ENCODE measurements around the gene RAB35. TPM values are rescaled to one million over a fixed set of nuclear protein-coding genes. Genes with fewer than 3 reads are reported as not detected.

The RAB35 gene
- total RNA-seq, 2 experiments from 2014 or later = 78.5 to 84.0 TPM

DNA sequence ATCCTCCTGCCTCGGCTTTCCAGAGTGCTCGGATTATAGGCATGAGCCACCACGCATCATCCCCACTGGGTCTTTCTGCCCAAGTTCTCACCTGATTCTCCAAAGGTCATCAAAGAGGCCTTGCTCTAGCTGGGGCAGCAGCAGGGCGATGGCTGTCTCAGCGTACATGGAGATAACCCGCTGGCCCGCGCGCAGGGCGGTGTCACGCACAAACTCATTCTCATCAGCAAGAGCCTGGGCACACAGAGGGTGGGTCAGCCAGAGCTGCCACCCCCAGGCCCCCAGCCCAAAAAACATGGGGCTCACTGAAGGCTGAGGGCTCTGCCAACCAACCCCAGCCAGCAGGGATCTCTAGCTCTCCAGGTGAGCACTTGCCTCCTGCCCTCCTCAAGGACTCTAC, 27.7 kb upstream of the RAB35 start:
- H3K4me1 Mint-ChIP-seq = no peaks in the 10 kb centered on the region
- CTCF ChIA-PET = no interaction called here
- POLR2A ChIA-PET = no interaction called here
- H3K27ac Mint-ChIP-seq = no peak overlapping the region
- no peaks in the 10 kb centered on the region for H3K27me3 Mint-ChIP-seq
- H3K4me3 Mint-ChIP-seq = no peak overlapping the region
- DNase-seq = no peak
- H3K9me3 Mint-ChIP-seq = no peaks in the 10 kb centered on the region
- peaks cover 67% of the 10 kb centered on the region for H3K36me3 Mint-ChIP-seq (ENCODE audit: low read depth)

DNA sequence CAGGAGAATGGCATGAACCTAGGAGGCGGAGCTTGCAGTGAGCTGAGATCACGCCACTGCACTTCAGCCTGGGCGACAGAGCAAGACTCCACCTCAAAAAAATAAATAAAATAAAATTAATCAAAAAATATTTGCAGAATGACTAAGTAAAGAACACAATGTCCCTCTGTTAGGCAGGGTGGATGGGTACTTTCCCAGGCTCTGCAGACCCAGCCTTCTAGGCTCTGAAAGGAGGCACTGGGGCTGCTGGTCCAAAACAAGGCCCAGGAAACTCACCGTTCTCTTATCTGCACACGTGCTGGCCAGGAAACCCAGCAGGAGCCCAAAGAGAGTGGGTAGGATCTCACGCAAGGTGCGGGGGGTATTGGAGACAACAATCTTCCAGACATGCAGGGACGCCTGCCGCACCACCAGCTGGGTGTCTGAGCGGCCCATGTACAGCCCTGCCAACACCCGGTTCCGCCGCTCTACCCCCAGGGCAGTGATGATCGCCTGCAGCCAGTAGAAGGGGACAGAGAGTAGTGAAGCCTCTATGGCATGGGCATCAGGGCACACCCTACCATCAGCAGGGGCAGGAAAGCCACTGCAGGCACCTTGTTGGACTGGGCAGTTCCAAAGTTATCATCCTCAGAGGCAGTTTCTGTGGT, 25.8 kb upstream of the RAB35 start:
- ChIA-PET POLR2A (no interaction called here), CTCF (no interaction called here)
- Mint-ChIP-seq H3K36me3 (ENCODE audit: low read depth) (peaks cover 67% of the 10 kb centered on the region), H3K4me3 (no peak overlapping the region), H3K27me3 (no peaks in the 10 kb centered on the region), H3K27ac (no peak overlapping the region), H3K9me3 (no peaks in the 10 kb centered on the region), H3K4me1 (no peaks in the 10 kb centered on the region)
- DNase-seq = no peak

DNA sequence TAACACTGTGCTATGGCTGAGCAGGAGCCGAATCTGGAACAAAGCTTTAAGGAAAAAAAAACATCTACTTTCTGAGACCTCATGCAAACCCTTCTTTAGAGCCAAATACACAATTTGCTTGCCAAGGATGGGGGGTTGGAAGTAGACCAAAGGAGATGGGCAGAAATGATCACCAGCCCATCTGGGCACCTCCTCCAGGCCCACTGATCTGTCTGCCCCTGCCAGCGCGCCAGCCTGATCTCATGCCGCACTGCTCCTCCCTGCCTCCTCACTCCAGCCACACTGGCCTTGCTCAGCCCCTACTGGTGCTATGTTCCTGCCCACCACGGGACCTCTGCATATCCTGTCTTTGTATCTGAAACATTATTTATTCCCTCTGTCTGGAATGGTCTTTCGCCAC, 24.8 kb upstream of the RAB35 start:
- H3K4me3 Mint-ChIP-seq = no peak overlapping the region
- CTCF ChIA-PET = no interaction called here
- no peaks in the 10 kb centered on the region for H3K9me3 Mint-ChIP-seq
- H3K4me1 Mint-ChIP-seq = no peaks in the 10 kb centered on the region
- POLR2A ChIA-PET = no interaction called here
- no peaks in the 10 kb centered on the region for H3K27me3 Mint-ChIP-seq
- DNase-seq = no peak
- H3K36me3 Mint-ChIP-seq (ENCODE audit: low read depth) = peaks cover 70% of the 10 kb centered on the region
- no peak overlapping the region for H3K27ac Mint-ChIP-seq

DNA sequence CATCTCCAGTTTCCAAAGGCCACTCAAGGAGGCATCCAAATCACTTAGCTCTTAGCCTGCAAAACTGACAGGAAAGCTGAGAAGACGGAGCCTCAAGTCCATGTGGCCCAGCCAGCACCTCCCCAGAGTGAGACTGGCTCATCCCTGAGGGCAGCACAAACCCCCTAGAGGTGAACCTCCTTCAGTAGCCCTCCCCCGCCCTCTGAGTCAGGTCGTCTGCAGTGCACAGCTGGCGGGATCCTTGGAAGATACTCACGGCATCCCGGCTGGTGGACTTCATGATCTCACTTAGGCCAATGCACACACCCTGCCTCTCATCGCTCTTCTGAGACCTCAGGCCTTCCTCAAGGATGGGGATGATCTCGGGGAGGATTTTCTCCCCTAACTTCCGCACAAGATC, 24.1 kb upstream of the RAB35 start:
- POLR2A ChIA-PET = no interaction called here
- Mint-ChIP-seq H3K4me3 (no peak overlapping the region), H3K27me3 (no peaks in the 10 kb centered on the region), H3K4me1 (no peaks in the 10 kb centered on the region), H3K36me3 (ENCODE audit: low read depth) (peaks cover 76% of the 10 kb centered on the region), H3K27ac (no peak overlapping the region), H3K9me3 (no peaks in the 10 kb centered on the region)
- no peak for DNase-seq
- CTCF ChIA-PET = no interaction called here

DNA sequence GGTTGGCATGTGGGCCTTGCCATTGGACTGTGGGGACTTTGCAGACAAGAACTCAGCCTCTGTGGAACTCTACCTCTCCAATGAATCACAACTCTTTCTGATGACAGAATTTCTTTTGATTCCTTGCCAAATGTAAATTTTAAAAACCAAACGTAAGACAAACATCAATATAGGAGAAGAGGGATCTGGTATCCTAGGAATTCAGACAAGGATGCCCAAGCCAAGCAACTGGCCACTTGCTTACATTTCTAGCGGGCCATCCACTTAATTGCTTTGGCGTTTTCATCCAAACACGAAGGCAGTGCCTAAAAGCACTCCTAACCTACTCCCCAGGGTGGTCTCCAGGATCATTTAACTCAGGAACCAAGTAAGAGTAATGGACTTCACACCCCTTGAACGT, 23.4 kb upstream of the RAB35 start:
- CTCF ChIA-PET = no interaction called here
- Mint-ChIP-seq H3K9me3 (no peaks in the 10 kb centered on the region), H3K4me3 (no peak overlapping the region)

DNA sequence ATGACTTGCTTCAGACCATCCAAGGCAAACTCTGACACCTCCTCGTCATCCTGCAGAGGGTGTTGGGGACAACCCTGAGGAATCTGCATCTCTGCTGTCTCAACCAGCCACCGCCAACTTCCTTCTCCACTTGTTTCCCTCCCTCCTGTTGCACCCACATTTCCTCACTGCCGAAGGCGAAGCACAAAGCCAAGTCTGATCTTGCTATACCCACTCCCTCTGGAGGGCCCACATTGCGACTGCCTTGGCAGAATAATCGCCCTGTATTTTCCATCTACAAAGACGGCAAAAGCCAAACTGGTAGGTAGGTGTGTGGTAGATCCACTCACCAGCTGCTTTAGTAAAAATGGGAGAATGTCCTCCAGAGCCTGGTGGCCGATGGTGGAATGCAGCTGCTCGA, 21.8 kb upstream of the RAB35 start:
- H3K9me3 Mint-ChIP-seq = no peaks in the 10 kb centered on the region
- POLR2A ChIA-PET = no interaction called here
- H3K4me3 Mint-ChIP-seq = no peak overlapping the region
- peaks cover 79% of the 10 kb centered on the region for H3K36me3 Mint-ChIP-seq (ENCODE audit: low read depth)
- H3K4me1 Mint-ChIP-seq = no peaks in the 10 kb centered on the region
- H3K27ac Mint-ChIP-seq = no peak overlapping the region
- no peak for DNase-seq
- CTCF ChIA-PET = no interaction called here
- no peaks in the 10 kb centered on the region for H3K27me3 Mint-ChIP-seq

More for the DNA sequence above, 23.4 kb upstream of the RAB35 start:
- Mint-ChIP-seq H3K36me3 (ENCODE audit: low read depth) (peaks cover 76% of the 10 kb centered on the region), H3K27me3 (no peaks in the 10 kb centered on the region), H3K4me1 (no peaks in the 10 kb centered on the region), H3K27ac (no peak overlapping the region)
- DNase-seq = no peak
- POLR2A ChIA-PET = no interaction called here

DNA sequence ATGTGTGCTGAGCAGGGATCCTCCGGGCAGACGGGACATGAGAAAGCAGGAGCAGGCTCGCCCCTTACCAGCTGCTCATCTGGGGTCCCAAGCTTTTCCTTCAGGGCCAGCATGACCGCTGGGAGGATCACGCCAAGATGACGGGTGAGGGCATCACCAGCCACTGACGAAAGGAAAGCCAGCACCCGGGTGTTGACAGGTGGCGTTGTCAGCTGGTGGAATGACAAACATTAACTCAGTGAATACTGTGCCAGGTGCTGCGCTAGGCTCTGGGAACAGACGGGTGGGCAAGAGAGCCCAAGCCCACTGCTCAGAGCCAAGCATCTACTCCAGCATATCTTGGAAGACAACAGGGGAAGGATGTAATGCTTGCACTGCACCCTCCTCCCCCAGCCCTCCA, 21.3 kb upstream of the RAB35 start:
- H3K4me3 Mint-ChIP-seq = no peak overlapping the region
- no peaks in the 10 kb centered on the region for H3K4me1 Mint-ChIP-seq
- peaks cover 79% of the 10 kb centered on the region for H3K36me3 Mint-ChIP-seq (ENCODE audit: low read depth)
- DNase-seq = no peak
- no peaks in the 10 kb centered on the region for H3K9me3 Mint-ChIP-seq
- no peak overlapping the region for H3K27ac Mint-ChIP-seq
- ChIA-PET CTCF (no interaction called here), POLR2A (no interaction called here)
- H3K27me3 Mint-ChIP-seq = no peaks in the 10 kb centered on the region

DNA sequence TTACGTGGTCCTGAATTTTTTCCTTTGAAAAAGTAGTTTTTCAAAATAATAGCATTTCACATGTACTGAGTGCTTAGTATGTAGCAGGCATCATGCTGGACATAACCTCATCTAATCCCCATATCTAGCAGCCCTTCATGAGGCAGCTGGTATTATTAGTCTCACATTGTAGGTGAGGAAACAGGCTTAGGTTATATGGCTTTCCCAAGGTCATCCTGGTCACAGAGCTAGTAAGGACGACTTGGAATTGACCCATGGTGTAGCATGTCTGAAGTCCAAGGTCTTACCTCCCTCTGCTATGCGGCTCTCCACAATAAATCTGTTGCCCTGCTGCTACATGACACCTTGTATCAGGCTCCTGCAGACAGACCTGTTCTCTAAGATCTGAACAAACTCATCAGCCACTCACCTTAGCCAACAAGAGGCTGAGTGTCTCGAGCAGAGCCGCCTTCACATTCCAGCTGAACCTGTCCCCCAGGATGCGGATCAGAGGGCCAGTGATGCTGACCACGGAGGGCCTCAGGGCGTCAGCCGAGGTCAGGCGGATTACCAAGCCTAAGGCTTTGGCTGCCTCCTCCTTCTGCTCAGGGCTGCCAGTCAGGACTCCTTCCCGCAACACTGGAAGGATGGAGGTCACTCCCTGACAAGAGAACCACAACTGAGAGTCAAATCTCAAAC, 19.7 kb upstream of the RAB35 start:
- ChIA-PET POLR2A (interaction anchor here (0.9 kb wide), 1 partner anchor 19 kb away, joined by 3 read pairs; the partner anchor contains the start of gene RAB35), CTCF (no interaction called here)
- Mint-ChIP-seq H3K36me3 (ENCODE audit: low read depth) (peaks cover 81% of the 10 kb centered on the region), H3K4me3 (no peak overlapping the region), H3K27ac (no peak overlapping the region), H3K27me3 (no peaks in the 10 kb centered on the region), H3K9me3 (no peaks in the 10 kb centered on the region), H3K4me1 (no peaks in the 10 kb centered on the region)
- no peak for DNase-seq

DNA sequence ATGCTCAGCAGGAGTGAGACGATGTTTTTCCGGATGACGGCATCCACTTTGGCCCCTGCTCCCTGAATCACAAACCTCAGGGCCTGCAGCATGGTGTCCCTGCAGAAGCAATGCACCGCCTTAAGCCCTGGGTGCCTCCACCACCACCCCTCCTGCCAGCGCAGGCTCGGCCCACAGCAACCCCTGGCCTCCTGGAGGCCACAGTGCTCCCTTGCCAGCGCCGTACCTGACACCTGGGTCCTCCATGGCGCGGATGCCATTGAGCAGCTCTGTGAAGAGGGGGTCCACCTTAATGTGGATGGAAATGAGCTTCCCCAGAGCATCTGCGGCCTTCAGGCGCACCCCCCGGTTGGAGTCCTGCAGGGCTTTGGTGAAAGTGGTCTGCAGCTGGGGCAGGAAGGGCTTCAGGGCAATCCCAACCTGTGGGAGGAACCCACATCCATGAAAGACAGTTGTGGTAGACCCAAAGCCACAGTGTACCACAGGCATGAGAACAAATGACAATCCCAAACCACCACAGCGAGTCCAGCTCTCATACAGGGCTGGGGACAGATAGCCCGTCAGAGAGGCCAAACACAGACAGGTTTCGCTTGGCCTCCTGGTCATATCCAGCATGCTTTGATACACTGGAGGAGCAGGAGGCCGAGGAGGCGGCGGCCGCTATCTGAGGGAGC, 17.9 kb upstream of the RAB35 start:
- ChIA-PET POLR2A (interaction anchor here (1.6 kb wide), 1 partner anchor 17 kb away, joined by 4 read pairs; the partner anchor contains the start of gene RAB35), CTCF (no interaction called here)
- Mint-ChIP-seq H3K4me3 (no peak overlapping the region), H3K4me1 (no peaks in the 10 kb centered on the region), H3K36me3 (ENCODE audit: low read depth) (peaks cover 78% of the 10 kb centered on the region), H3K27me3 (no peaks in the 10 kb centered on the region), H3K27ac (no peak overlapping the region), H3K9me3 (no peaks in the 10 kb centered on the region)
- no peak for DNase-seq

DNA sequence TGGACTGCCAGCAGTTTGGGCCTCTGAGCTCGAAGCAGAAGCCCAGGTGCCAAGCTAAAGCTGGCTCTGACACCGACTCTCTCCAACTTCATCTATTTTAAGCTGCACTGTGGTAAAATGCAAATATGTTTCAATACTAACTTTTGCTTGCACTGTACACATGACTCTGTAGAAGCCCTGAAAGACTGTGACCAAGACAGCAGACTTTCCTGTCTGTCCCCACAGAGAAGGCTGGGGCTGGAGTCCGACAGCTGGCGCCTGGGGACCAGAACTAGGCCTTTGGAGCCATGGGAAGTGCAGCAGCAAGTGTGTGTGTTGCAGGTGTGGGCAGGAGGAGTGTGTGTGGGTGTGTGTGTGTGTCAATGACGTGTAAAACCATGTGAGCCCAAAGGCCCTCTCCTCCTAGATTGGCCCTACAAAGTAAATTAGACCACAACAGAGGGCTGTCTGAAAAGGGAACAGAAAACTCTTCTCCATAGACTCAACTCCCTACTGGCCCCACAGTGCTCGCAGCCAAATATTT, 16.4 kb upstream of the RAB35 start:
- ChIA-PET CTCF (no interaction called here), POLR2A (interaction anchor here (1.1 to 1.5 kb wide), 3 partner anchors 13 to 22 kb away, joined by 3 to 9 read pairs (median 3); partner anchors contain the start of gene RAB35)
- DNase-seq = no peak
- Mint-ChIP-seq H3K27me3 (no peaks in the 10 kb centered on the region), H3K27ac (no peak overlapping the region), H3K4me1 (no peaks in the 10 kb centered on the region), H3K36me3 (ENCODE audit: low read depth) (peaks cover 80% of the 10 kb centered on the region), H3K9me3 (no peaks in the 10 kb centered on the region), H3K4me3 (no peak overlapping the region)

DNA sequence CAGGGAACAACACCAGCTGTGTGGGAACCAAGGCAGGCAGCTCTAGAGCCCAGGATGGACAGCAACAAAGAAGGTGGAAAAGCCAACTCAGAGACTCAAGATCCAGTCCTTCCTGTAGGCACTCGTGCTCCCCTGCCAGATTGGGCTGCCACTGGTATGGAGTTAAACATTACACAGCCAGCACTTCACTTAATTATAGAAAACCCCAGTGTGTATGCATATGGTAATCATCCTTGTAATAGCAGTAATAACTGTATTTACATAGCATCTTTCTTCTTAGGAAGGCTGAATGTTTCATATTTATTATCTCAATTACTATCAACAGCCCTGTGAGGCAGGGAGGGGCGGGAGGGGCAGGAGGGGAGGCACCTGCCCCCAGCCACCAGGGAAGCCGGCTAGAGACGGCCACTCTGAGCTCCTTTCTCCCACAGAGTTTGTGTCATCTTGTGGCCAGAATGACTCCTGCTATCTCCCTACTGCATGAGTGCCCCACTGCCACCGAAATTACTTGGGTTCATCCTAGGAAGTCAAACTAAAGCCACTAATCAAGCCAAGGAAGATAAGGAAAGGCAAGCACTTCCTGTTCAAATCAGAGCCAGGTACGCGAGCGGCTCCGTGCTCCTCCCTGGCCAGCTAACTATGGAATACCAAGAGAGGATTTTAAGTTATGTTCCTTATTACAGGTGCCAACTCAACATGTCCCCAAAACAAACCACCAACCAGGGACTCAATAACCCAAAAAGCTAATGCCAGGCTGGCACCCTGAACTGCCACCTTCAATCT, 15.7 kb upstream of the RAB35 start:
- DNase-seq = no peak
- Mint-ChIP-seq H3K4me3 (no peak overlapping the region), H3K4me1 (peaks cover 7% of the 10 kb centered on the region), H3K27ac (no peak overlapping the region), H3K27me3 (no peaks in the 10 kb centered on the region), H3K9me3 (no peaks in the 10 kb centered on the region), H3K36me3 (ENCODE audit: low read depth) (peaks cover 80% of the 10 kb centered on the region)
- CTCF ChIA-PET = no interaction called here
- POLR2A ChIA-PET = interaction anchor here (1.1 to 1.5 kb wide), 3 partner anchors 12 to 21 kb away, joined by 3 to 9 read pairs (median 3); partner anchors contain the start of gene RAB35

DNA sequence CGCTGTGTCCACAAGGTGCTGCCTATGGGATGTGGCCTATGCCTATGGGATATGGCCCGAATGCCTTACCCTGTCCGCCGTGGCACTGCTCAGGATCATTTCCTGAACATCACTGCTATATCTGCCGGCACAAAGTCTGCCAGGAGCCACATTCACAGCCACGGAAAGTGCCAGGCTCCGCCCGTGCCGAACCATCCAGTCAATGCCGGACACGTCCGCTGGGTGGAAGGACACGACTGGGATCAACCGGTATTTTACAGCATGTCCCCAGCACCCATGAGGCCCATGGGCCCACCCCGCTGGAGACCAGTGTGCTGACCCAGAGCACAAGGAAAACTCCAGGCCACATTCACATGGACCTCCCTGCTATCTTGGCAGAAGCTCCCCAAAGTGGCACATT, 14.6 kb upstream of the RAB35 start:
- Mint-ChIP-seq H3K9me3 (no peaks in the 10 kb centered on the region), H3K4me3 (no peak overlapping the region), H3K36me3 (ENCODE audit: low read depth) (peaks cover 78% of the 10 kb centered on the region), H3K27me3 (no peaks in the 10 kb centered on the region), H3K4me1 (peaks cover 18% of the 10 kb centered on the region), H3K27ac (no peak overlapping the region)
- ChIA-PET CTCF (no interaction called here), POLR2A (interaction anchor here (1.5 kb wide), 1 partner anchor 14 kb away, joined by 9 read pairs; the partner anchor contains the start of gene RAB35)
- DNase-seq = no peak

DNA sequence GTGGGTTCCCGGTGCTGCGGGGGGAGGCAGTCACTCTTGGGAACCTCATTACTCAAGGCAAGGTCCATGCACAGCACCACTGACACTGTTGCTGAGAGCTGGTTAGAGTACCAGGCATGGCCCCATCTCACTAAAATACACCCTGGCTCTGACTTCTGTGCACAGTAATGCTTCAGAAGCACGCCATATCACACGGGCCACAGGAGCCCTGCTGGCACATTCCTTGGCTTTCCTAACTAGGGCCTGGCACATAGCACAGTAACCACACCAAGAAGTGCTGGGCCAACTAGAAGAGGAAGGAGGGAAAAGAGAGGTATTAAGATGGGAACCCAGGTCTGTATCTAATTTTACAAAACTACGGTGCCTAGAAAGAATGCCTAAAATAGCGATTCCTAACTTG, 13.5 kb upstream of the RAB35 start:
- no peaks in the 10 kb centered on the region for H3K27me3 Mint-ChIP-seq
- H3K36me3 Mint-ChIP-seq (ENCODE audit: low read depth) = peaks cover 71% of the 10 kb centered on the region
- H3K4me1 Mint-ChIP-seq = peaks cover 23% of the 10 kb centered on the region
- no peak overlapping the region for H3K27ac Mint-ChIP-seq
- CTCF ChIA-PET = no interaction called here
- no peak for DNase-seq
- POLR2A ChIA-PET = no interaction called here
- H3K4me3 Mint-ChIP-seq = no peak overlapping the region
- no peaks in the 10 kb centered on the region for H3K9me3 Mint-ChIP-seq
